Hepatocyte (in vitro differentiated cells): ENCODE data around the gene FHOD3. TPM values are rescaled to one million over a fixed set of nuclear protein-coding genes. Genes with fewer than 3 reads are reported as not detected.

Source experiments
- DNase-seq: peaks from one replicate; pipeline ENCODE4 v3.0.0-alpha.2; 2016; ENCODE audit warnings: low spot score
- H2AFZ ChIP-seq: fragments of 200-600 bp; sonication (generic); 2 replicates; pipeline ENCODE4 v1.6.0; 2016; ENCODE audit warnings: antibody characterized with exemption, mild to moderate bottlenecking
- H3K27ac ChIP-seq: fragments of 200-600 bp; sonication (generic); 2 replicates; pipeline ENCODE4 v1.5.1; 2016; ENCODE audit warnings: mild to moderate bottlenecking
- H3K27me3 ChIP-seq: fragments of 200-600 bp; sonication (generic); 2 replicates; pipeline ENCODE4 v1.6.1; 2016
- H3K36me3 ChIP-seq: fragments of 200-600 bp; sonication (generic); replicated peaks from 2 replicates; pipeline ENCODE4 v1.5.1; 2016; ENCODE audit warnings: low read depth; ENCODE audit not compliant: insufficient read depth
- H3K4me1 ChIP-seq: fragments of 200-600 bp; sonication (generic); 2 replicates; pipeline ENCODE4 v1.5.1; 2016; ENCODE audit warnings: mild to moderate bottlenecking, moderate library complexity; ENCODE audit not compliant: insufficient read depth
- H3K4me2 ChIP-seq: fragments of 200-600 bp; sonication (generic); 2 replicates; pipeline ENCODE4 v1.6.0; 2016
- H3K4me3 ChIP-seq: fragments of 200-600 bp; sonication (generic); 2 replicates; pipeline ENCODE4 v1.5.1; 2016; ENCODE audit warnings: mild to moderate bottlenecking
- H3K79me2 ChIP-seq: fragments of 200-600 bp; sonication (generic); 2 replicates; pipeline ENCODE4 v1.6.0; 2017; ENCODE audit warnings: mild to moderate bottlenecking
- H3K9me2 ChIP-seq: fragments of 200-600 bp; sonication (generic); replicated peaks from 2 replicates; pipeline ENCODE4 v1.6.0; 2017; ENCODE audit warnings: mild to moderate bottlenecking; ENCODE audit not compliant: insufficient read depth
- H3K9me3 ChIP-seq: fragments of 200-600 bp; sonication (generic); 2 replicates; pipeline ENCODE4 v1.5.1; 2016; ENCODE audit warnings: low read depth, mild to moderate bottlenecking
- H4K20me1 ChIP-seq: fragments of 200-600 bp; sonication (generic); 2 replicates; pipeline ENCODE4 v1.6.0; 2016; ENCODE audit warnings: mild to moderate bottlenecking; ENCODE audit not compliant: insufficient read depth, poor library complexity, severe bottlenecking
- CTCF ChIP-seq: fragments of 200-600 bp; sonication (generic); IDR thresholded peaks from 2 replicates; pipeline ENCODE4 v1.5.1; 2016; ENCODE audit warnings: antibody characterized with exemption, mild to moderate bottlenecking; ENCODE audit not compliant: poor library complexity
- EZH2 ChIP-seq: fragments of 200-600 bp; sonication (generic); IDR thresholded peaks from 2 replicates; pipeline ENCODE4 v1.6.1; 2016; ENCODE audit warnings: antibody characterized with exemption, mild to moderate bottlenecking, borderline replicate concordance
- EZH2phosphoT487 ChIP-seq: fragments of 200-600 bp; sonication (generic); IDR thresholded peaks from one replicate; pipeline ENCODE4 v1.6.1; 2018; ENCODE audit warnings: antibody characterized with exemption, mild to moderate bottlenecking, low read depth, moderate library complexity; ENCODE audit not compliant: unreplicated experiment, severe bottlenecking
- WGBS: methylation state at CpG from one replicate; pipeline ENCODE4 v1.1.6; 2016; ENCODE audit warnings: low lambda C conversion rate; ENCODE audit errors: missing lambda C conversion rate; 5-methylcytosine and 5-hydroxymethylcytosine counted together
- polyA plus RNA-seq: library from polyadenylated mRNA; unstranded; fragments of >200 nt; fragmentation: Nextera tagmentation; extraction: Ambion mirVana; gene quantifications from 2 replicates; pipeline ENCODE4 v1.2.1, GENCODE V29; 2016
- total RNA-seq: library from RNA; depleted of rRNA; stranded (reverse); fragments of >200 nt; gene quantifications from 2 replicates; pipeline ENCODE4 v1.2.3, GENCODE V29; 2014

The FHOD3 gene
- total and polyA plus RNA-seq, 2 experiments from 2014 or later, result 1.7 to 2.7 TPM

GRCh38 chr18:36364911-36365624 is 67.6 kb downstream of the FHOD3 start:
- H3K9me3 ChIP-seq, result no peaks in the 10 kb centered on the region
- H3K4me1 ChIP-seq, result no peaks in the 10 kb centered on the region
- H3K79me2 ChIP-seq, result no peaks in the 10 kb centered on the region
- no peaks in the 10 kb centered on the region for H4K20me1 ChIP-seq
- H3K4me2 ChIP-seq, result no peak overlapping the region
- H3K36me3 ChIP-seq, result no peaks in the 10 kb centered on the region
- H3K27me3 ChIP-seq, result no peaks in the 10 kb centered on the region
- H2AFZ ChIP-seq, result no peak overlapping the region
- no peak overlapping the region for H3K27ac ChIP-seq
- 68% methylated on average over 2 of the region's 2 CpGs for WGBS
- TF ChIP-seq EZH2phosphoT487, result no peak
- no peak for TF ChIP-seq EZH2
- TF ChIP-seq CTCF, result no peak
- H3K4me3 ChIP-seq, result no peak overlapping the region
- H3K9me2 ChIP-seq, result no peaks in the 10 kb centered on the region
- DNase-seq, result no peak

- no peaks in the 10 kb centered on the region for H3K79me2 ChIP-seq
- no peaks in the 10 kb centered on the region for H3K4me1 ChIP-seq
- no peaks in the 10 kb centered on the region for H3K27me3 ChIP-seq
- no peaks in the 10 kb centered on the region for H3K9me3 ChIP-seq
- H3K36me3 ChIP-seq, result no peaks in the 10 kb centered on the region
- WGBS, result 79% methylated on average over 7 of the region's 7 CpGs
- H3K4me3 ChIP-seq, result no peak overlapping the region
- no peaks in the 10 kb centered on the region for H3K9me2 ChIP-seq
- H3K4me2 ChIP-seq, result no peak overlapping the region
- H4K20me1 ChIP-seq, result no peaks in the 10 kb centered on the region
- TF ChIP-seq CTCF (no peak), EZH2 (no peak), EZH2phosphoT487 (no peak)
- no peak overlapping the region for H3K27ac ChIP-seq
- DNase-seq, result no peak
- H2AFZ ChIP-seq, result no peak overlapping the region
Measured at GRCh38 chr18:36365836-36366775, 68.6 kb downstream of the FHOD3 start.

GRCh38 chr18:36366994-36367839 is 69.7 kb downstream of the FHOD3 start:
- H3K36me3 ChIP-seq, result no peaks in the 10 kb centered on the region
- no peaks in the 10 kb centered on the region for H3K27me3 ChIP-seq
- H3K27ac ChIP-seq, result no peak overlapping the region
- no peaks in the 10 kb centered on the region for H3K9me3 ChIP-seq
- H3K79me2 ChIP-seq, result no peaks in the 10 kb centered on the region
- no peak overlapping the region for H3K4me3 ChIP-seq
- H3K4me2 ChIP-seq, result no peak overlapping the region
- H3K9me2 ChIP-seq, result no peaks in the 10 kb centered on the region
- no peaks in the 10 kb centered on the region for H4K20me1 ChIP-seq
- no peak for TF ChIP-seq EZH2phosphoT487
- TF ChIP-seq CTCF, result no peak
- TF ChIP-seq EZH2, result no peak
- no peaks in the 10 kb centered on the region for H3K4me1 ChIP-seq
- H2AFZ ChIP-seq, result no peak overlapping the region
- DNase-seq, result no peak
- WGBS, result 69% methylated on average over 8 of the region's 8 CpGs
